SK-N-SH (cell line): ENCODE measurements around the gene ATCAY. TPM values are rescaled to one million over a fixed set of nuclear protein-coding genes. Genes with fewer than 3 reads are reported as not detected.

Source experiments
- CTCF ChIA-PET: fragments of 300-600, 350-600 bp; formaldehyde crosslinking; extraction: SDS; loops from one replicate; lab custom pipeline; 2021; lab: Yijun Ruan, JAX
- POLR2A ChIA-PET: fragments of 350-600 bp; sonication (Branson Sonifier 250); formaldehyde crosslinking; extraction: SDS; loops from one replicate; lab custom pipeline; 2020; ENCODE audit warnings: antibody characterized with exemption, inconsistent platforms; lab: Yijun Ruan, JAX
- DNase-seq: peaks from one replicate; pipeline ENCODE4 v3.0.0; 2012
- H2AFZ ChIP-seq: fragments of 200-600 bp; sonication (generic); 2 replicates; pipeline ENCODE4 v1.8.1; 2016; ENCODE audit warnings: antibody characterized with exemption, mild to moderate bottlenecking, low read depth
- H3F3A ChIP-seq: fragments of 200-600 bp; sonication (generic); replicated peaks from 2 replicates; pipeline ENCODE3; 2016; ENCODE audit warnings: antibody characterized with exemption, mild to moderate bottlenecking; ENCODE audit not compliant: insufficient read depth
- H3K27ac ChIP-seq, 2 experiments: fragments of 200-500 bp in 1 of 2; fragments of 200-600 bp in 1 of 2; sonication (Bioruptor generic) in 1 of 2; sonication (generic), shearing (Covaris generic) in 1 of 2; 2 replicates each; pipeline versions ENCODE4 v1.5.1 to v1.6.1; 2014 to 2016; ENCODE audit warnings: low read depth in 2 of 2, inconsistent platforms in 1 of 2, low read length in 1 of 2, mild to moderate bottlenecking in 1 of 2, mixed read lengths in 1 of 2
- H3K27me3 ChIP-seq: fragments of 200-600 bp; sonication (generic), shearing (Covaris generic); 2 replicates; pipeline ENCODE4 v1.6.1; 2016; ENCODE audit warnings: mixed run types; ENCODE audit not compliant: insufficient read depth
- H3K36me3 ChIP-seq, 2 experiments: fragments of 200-500 bp in 1 of 2; fragments of 200-600 bp in 1 of 2; sonication (Bioruptor generic) in 1 of 2; sonication (generic) in 1 of 2; replicated peaks in 1 of 2; 2 replicates each; pipeline versions ENCODE3 to v1.5.1; 2014 to 2016; ENCODE audit warnings: low read length in 1 of 2, mild to moderate bottlenecking in 1 of 2; ENCODE audit not compliant: insufficient read depth in 2 of 2, control insufficient read depth in 1 of 2
- H3K4me1 ChIP-seq, 2 experiments: fragments of 200-500 bp in 1 of 2; fragments of 200-600 bp in 1 of 2; sonication (Bioruptor generic) in 1 of 2; sonication (generic), shearing (Covaris generic) in 1 of 2; 2 replicates each; pipeline versions ENCODE4 v1.5.1 to v1.6.1; 2014 to 2016; ENCODE audit warnings: low read depth in 1 of 2, low read length in 1 of 2, mixed run types in 1 of 2; ENCODE audit not compliant: insufficient read depth in 2 of 2, control insufficient read depth in 1 of 2
- H3K4me2 ChIP-seq: fragments of 200-600 bp; sonication (generic), shearing (Covaris generic); 2 replicates; pipeline ENCODE4 v1.6.1; 2017; ENCODE audit warnings: mixed run types
- H3K4me3 ChIP-seq, 2 experiments: fragments of 200-500 bp in 1 of 2; fragments of 200-600 bp in 1 of 2; sonication (Bioruptor generic) in 1 of 2; sonication (generic), shearing (Covaris generic) in 1 of 2; 2 replicates each; pipeline versions ENCODE4 v1.5.1 to v1.8.1; 2014 to 2016; ENCODE audit warnings: low read depth in 2 of 2, inconsistent platforms in 1 of 2, low read length in 1 of 2, mild to moderate bottlenecking in 1 of 2, mixed read lengths in 1 of 2, moderate library complexity in 1 of 2
- H3K79me2 ChIP-seq: fragments of 200-600 bp; sonication (generic); 2 replicates; pipeline ENCODE4 v1.8.1; 2017; ENCODE audit warnings: mild to moderate bottlenecking; ENCODE audit not compliant: insufficient read depth
- H3K9ac ChIP-seq: fragments of 200-600 bp; sonication (generic); 2 replicates; pipeline ENCODE4 v1.6.1; 2017; ENCODE audit warnings: mixed run types
- H3K9me2 ChIP-seq: fragments of 200-600 bp; sonication (generic); 2 replicates; pipeline ENCODE4 v1.6.1; 2017; ENCODE audit warnings: mixed run types
- H3K9me3 ChIP-seq: fragments of 200-600 bp; sonication (generic); 2 replicates; pipeline ENCODE4 v1.6.1; 2017; ENCODE audit warnings: mixed run types, mild to moderate bottlenecking, moderate library complexity
- H4K20me1 ChIP-seq: fragments of 200-600 bp; sonication (generic); 2 replicates; pipeline ENCODE4 v1.6.1; 2017; ENCODE audit warnings: mild to moderate bottlenecking, mixed run types; ENCODE audit not compliant: insufficient read depth
- CTCF ChIP-seq: fragments of 200-600 bp; sonication (generic); IDR thresholded peaks from 2 replicates; pipeline ENCODE4 v1.6.1; 2017; ENCODE audit warnings: antibody characterized with exemption, mild to moderate bottlenecking, moderate library complexity
- ELF1 ChIP-seq: IDR thresholded peaks from 2 replicates; pipeline ENCODE4 v1.4.0; 2012
- EP300 ChIP-seq, 2 experiments: IDR thresholded peaks; 2 replicates each; pipeline versions ENCODE4 v1.4.0 to v1.6.1; 2012; ENCODE audit warnings: borderline replicate concordance in 1 of 2, low read depth in 1 of 2, low read length in 1 of 2
- FOSL2 ChIP-seq: IDR thresholded peaks from 2 replicates; pipeline ENCODE4 v1.4.0; 2012; ENCODE audit warnings: low read depth, mild to moderate bottlenecking, moderate library complexity, borderline replicate concordance
- GABPA ChIP-seq: IDR thresholded peaks from 2 replicates; pipeline ENCODE4 v1.4.0; 2012; ENCODE audit warnings: low read depth, mild to moderate bottlenecking
- GATA2 ChIP-seq: sonication (generic); formaldehyde crosslinking; IDR thresholded peaks from 2 replicates; pipeline ENCODE4 v1.5.0; 2020; ENCODE audit warnings: mild to moderate bottlenecking, missing genetic modification reagents
- MAX ChIP-seq: IDR thresholded peaks from 2 replicates; pipeline ENCODE4 v1.4.0; 2012; ENCODE audit warnings: low read depth
- MXI1 ChIP-seq: IDR thresholded peaks from 2 replicates; pipeline ENCODE4 v1.6.1; 2012; ENCODE audit warnings: mild to moderate bottlenecking, low read depth, low read length, improper control_type of control experiment
- NRF1 ChIP-seq: IDR thresholded peaks from 2 replicates; pipeline ENCODE4 v1.6.1; 2012; ENCODE audit warnings: low read depth, mild to moderate bottlenecking, low read length
- POLR2AphosphoS5 ChIP-seq: IDR thresholded peaks from 2 replicates; pipeline ENCODE4 v1.6.1; 2012; ENCODE audit warnings: low read depth, low read length
- RAD21 ChIP-seq: IDR thresholded peaks from 2 replicates; pipeline ENCODE4 v1.6.1; 2012; ENCODE audit warnings: mild to moderate bottlenecking, low read length
- RXRA ChIP-seq: IDR thresholded peaks from 2 replicates; pipeline ENCODE4 v1.4.0; 2012; ENCODE audit warnings: low read depth, mild to moderate bottlenecking, borderline replicate concordance
- SMC3 ChIP-seq: IDR thresholded peaks from 2 replicates; pipeline ENCODE4 v1.6.1; 2012; ENCODE audit warnings: low read depth, low read length, improper control_type of control experiment
- TAF1 ChIP-seq: IDR thresholded peaks from 2 replicates; pipeline ENCODE4 v1.6.1; 2012; ENCODE audit warnings: low read depth, mild to moderate bottlenecking, low read length, moderate library complexity, borderline replicate concordance
- USF2 ChIP-seq: fragments of 150-350 bp; IDR thresholded peaks from 2 replicates; pipeline ENCODE4 v1.6.1; 2017; ENCODE audit warnings: antibody characterized with exemption, low read length, low read depth, borderline replicate concordance
- ZBTB33 ChIP-seq: IDR thresholded peaks from 2 replicates; pipeline ENCODE4 v1.4.0; 2012; ENCODE audit warnings: low read depth, borderline replicate concordance
- WGBS: methylation state at CpG from one replicate; pipeline ENCODE4 v1.1.6; 2017; ENCODE audit warnings: low lambda C conversion rate; 5-methylcytosine and 5-hydroxymethylcytosine counted together
- polyA plus RNA-seq, 3 experiments: library from polyadenylated mRNA; depleted of rRNA; stranded (reverse); fragments of >200 nt; gene quantifications; 2 replicates each; pipeline ENCODE4 v1.2.3, GENCODE V29; 2012

ATCAY gene
- polyA plus RNA-seq, 1 of the 3 experiments (the other 2 are of a cell fraction): 0.84 TPM

- H3K27me3 ChIP-seq: peaks cover 8% of the 10 kb centered on the region
- no peak overlapping the region for H2AFZ ChIP-seq
- H4K20me1 ChIP-seq: no peaks in the 10 kb centered on the region
- TF ChIP-seq ZBTB33 (no peak), SMC3 (no peak), MXI1 (no peak), NRF1 (no peak), RXRA (no peak), USF2 (no peak), EP300 (IDR thresholded peaks at IDR 0.05; ENCODE audit: borderline replicate concordance in 1 of 2, low read depth in 1 of 2, low read length in 1 of 2) (no peak), TAF1 (no peak), FOSL2 (no peak), RAD21 (no peak), POLR2AphosphoS5 (no peak), GATA2 (CRISPR knock-in tag) (no peak), CTCF (no peak), GABPA (no peak), MAX (no peak), ELF1 (no peak)
- TF ChIP-seq, all 33 proteins: peak for 0
- no peaks in the 10 kb centered on the region for H3K79me2 ChIP-seq
- no peaks in the 10 kb centered on the region for H3K36me3 ChIP-seq
- H3F3A ChIP-seq: no peaks in the 10 kb centered on the region
- no peaks in the 10 kb centered on the region for H3K4me1 ChIP-seq
- H3K9me3 ChIP-seq: no peaks in the 10 kb centered on the region
- no peak for DNase-seq
- CTCF ChIA-PET: no interaction called here
- no peak overlapping the region for H3K4me3 ChIP-seq
- H3K4me2 ChIP-seq: no peak overlapping the region
- 90% methylated on average over 19 of the region's 19 CpGs for WGBS
- POLR2A ChIA-PET: no interaction called here
- no peak overlapping the region for H3K27ac ChIP-seq
- no peaks in the 10 kb centered on the region for H3K9me2 ChIP-seq
- H3K9ac ChIP-seq: no peak overlapping the region
These were observed 42.6 kb upstream of the ATCAY start for GRCh38 chr19:3837922-3838321.
